Fibroblast of mammary gland (primary cell): ENCODE data around the gene PHEX.

Experiments used
- DNase-seq: peaks from one replicate; pipeline ENCODE4 v3.0.0-alpha.2; 2010; ENCODE audit warnings: low read depth
- H3K4me3 ChIP-seq: 2 replicates; pipeline ENCODE4 v1.5.1; 2011; ENCODE audit warnings: low read depth, mild to moderate bottlenecking, low read length, moderate library complexity; ENCODE audit not compliant: control insufficient read depth
- CTCF ChIP-seq: conservative IDR thresholded peaks from 2 replicates; pipeline ENCODE4 v1.5.1; 2011; ENCODE audit warnings: low read depth, low read length, inconsistent platforms; ENCODE audit not compliant: control insufficient read depth, insufficient read depth

PHEX gene

DNA sequence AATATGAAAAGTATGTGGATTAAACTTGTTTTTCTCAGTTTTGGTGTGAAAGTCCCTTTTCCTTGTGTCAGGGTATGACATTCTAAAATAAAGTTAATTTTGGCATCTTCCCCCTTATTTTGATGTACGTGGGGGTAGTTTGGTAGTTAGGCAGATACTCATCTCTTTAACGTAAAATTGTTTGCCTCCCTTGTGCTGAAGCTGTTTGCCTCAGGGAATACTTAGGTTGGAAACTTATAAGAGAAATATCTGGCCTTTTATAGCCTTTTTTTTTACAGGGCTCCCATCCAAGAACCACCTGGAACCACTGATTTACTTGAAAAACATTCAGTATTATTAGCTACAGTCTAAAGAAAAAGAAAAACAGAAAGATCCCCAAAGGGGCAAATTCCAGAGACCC is 85.5 kb downstream of the PHEX start:
- DNase-seq = no peak
- TF ChIP-seq CTCF = no peak
- H3K4me3 ChIP-seq = no peak overlapping the region

GRCh38 chrX:22118161-22118830 is 86.2 kb downstream of the PHEX start:
- no peak overlapping the region for H3K4me3 ChIP-seq
- no peak for TF ChIP-seq CTCF
- DNase-seq = no peak

- no peak for DNase-seq
- H3K4me3 ChIP-seq = no peak overlapping the region
- TF ChIP-seq CTCF = no peak
Measured at GRCh38 chrX:22121161-22121560, 89.0 kb downstream of the PHEX start.

DNA sequence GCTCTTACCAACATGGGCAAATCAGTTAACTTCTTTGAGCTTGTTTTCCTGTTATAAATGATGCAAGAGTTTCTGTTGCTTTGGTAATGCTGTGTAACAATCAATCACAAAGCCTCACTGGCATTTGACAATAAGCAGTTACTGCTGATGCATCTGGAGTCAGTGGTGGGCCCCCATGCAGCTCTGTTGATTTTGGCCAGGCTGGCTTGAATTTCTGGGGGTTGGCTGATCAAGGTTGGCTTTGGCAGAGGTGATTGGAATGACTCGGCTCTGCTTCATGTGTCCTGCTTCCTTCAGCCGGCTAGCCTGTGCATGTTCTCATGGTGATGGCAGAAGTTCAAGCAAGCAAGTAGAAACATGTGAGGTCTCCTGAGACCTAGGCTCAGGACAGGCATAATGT is 90.4 kb downstream of the PHEX start:
- no peak overlapping the region for H3K4me3 ChIP-seq
- peak; percentile 96 for DNase-seq
- no peak for TF ChIP-seq CTCF

GRCh38 chrX:22124098-22124497 is 92.0 kb downstream of the PHEX start:
- DNase-seq = peak; percentile 44
- no peak for TF ChIP-seq CTCF
- no peak overlapping the region for H3K4me3 ChIP-seq

DNA sequence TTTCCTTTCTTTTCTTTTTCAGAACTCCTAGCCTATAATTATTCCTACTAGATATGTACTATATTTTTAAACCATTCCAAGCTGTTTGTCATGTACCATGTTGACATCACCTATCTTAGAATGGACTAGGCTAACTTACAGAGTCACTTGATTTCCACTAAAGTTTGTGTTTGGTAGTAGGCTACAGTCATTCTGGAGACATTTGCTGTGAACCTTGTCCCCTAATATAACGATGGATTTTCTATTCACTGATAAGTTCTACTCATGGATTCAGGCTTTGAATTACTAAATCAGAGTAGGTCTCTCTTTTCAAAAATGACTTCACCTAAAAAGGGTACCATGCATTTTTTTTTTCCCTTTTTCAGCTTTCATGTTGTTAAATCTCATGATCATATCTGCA is 93.4 kb downstream of the PHEX start:
- TF ChIP-seq CTCF = no peak
- DNase-seq = no peak
- H3K4me3 ChIP-seq = no peak overlapping the region

DNA sequence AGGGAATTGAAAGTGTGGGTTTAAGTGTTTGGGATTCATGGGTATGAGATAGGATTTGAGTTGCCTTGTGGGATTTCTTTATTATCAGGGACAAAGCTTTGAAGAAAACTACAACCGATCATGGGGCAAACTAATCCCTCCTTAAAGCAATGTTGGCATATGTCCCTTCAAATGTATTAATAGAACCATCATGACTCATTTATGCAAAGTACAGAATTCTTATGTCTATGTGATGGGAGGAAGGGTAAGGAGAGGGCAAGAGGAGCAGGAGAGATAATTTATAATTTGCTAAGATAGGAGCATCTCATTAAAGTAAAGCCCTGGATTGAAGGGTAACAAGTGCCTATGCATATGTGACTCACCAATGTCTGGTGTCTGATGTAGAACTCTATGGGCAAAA is 94.2 kb downstream of the PHEX start:
- TF ChIP-seq CTCF = no peak
- DNase-seq = peak; percentile 40
- H3K4me3 ChIP-seq = no peak overlapping the region
